A172 (cell line): ENCODE measurements around the gene TINAGL1. TPM values are rescaled to one million over a fixed set of nuclear protein-coding genes. Genes with fewer than 3 reads are reported as not detected.

Source experiments
- DNase-seq: peaks from one replicate; pipeline ENCODE4 v3.0.0-alpha.2; 2015; ENCODE audit warnings: low spot score
- total RNA-seq: library from RNA; depleted of rRNA; stranded (reverse); fragments of >200 nt; shearing (Covaris generic); gene quantifications from 2 replicates; pipeline ENCODE4 v1.2.3, GENCODE V29; 2014; rRNA removed

TINAGL1 gene
- total RNA-seq, 1 experiment from 2014 or later, result 178 TPM

DNA sequence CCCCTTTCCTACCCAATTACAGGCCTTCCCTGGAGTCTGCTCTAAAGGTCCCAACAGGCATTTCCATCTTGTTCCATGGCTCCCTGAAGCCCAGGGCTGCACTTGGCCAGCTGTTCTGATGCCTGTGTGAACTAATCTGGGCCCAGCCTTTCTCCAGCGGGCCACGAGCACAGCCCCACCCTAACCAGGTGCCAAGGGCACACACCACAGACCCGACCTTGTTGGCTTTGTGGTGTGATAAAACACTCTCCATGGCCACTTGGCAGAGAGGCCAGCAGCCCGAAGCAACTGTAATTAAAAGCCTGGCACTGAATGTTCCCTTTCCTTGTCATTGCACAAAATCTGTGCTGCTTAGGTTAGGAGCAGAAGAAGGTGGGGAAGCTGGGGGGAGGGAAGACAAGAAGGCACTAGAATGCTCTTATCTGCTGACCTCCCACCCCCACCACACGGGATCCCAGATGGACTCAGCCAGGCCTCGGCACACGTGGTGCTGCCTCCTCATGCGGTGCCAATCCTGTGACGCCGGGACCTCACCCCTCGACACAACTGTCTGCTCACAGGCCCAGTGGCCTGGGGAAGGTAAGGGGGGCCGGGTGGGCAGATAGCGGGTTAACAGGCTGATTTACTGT, 51.1 kb downstream of the TINAGL1 start:
- DNase-seq, result peak; percentile 67

DNA sequence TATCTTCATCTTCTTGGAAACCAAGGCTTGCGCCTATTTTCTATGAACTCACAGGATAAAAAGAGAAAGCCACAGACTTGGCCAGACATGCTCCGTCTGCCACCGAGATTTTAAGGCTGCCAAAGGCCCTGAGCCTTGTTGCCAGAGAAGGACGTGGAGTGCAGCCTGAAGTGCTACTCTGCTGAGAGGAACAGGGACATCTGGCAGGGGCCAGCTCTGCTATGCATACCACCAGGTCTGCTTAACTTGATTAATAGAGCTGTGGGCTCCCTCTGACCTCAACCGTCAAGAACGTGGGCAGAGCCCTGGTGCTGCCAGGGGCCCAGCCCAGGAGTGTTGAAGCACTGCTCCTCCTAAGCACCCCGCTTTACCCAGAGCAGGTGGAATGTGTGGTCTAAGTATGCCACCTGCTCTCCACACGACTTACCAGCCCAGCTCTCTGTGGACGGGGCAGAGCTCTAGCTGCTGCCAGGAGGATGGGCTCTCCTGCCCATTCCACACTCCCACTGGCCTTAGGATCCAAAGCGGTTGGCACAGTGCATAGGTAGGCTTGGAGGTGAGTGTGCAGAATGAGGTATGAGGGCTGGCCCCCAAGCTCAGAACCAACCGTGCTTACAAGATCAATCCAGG, 51.7 kb downstream of the TINAGL1 start:
- DNase-seq, result peak; percentile 53

DNA sequence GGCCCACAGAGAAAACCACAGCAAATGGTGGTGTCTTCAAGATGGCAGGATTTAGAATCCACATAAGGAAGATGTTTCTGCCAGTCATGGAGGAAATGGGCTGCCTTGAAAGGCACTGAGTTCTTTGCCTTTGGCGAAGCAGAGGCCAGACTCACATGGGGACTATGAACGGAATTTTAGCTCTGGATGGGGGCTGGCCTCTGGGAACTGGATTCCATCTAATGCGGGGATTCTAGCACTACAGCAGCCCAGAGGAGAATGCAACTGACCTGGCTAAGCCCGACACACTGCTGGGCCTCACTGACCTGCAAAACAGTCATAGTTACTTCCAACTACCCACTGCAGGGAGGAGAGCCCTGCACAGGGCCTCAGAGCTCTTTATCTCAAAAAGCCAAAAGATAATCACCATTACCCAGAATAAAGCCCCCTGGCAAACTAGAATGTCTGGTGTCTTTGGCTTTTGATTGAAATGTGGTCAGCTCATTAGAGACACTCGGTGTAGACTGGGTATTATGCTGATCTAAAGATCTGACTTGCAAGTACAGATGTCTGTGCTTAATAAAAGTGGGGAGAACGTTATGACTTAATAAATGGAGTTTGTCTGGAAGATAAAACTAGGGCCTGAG, 52.7 kb downstream of the TINAGL1 start:
- DNase-seq, result no peak

DNA sequence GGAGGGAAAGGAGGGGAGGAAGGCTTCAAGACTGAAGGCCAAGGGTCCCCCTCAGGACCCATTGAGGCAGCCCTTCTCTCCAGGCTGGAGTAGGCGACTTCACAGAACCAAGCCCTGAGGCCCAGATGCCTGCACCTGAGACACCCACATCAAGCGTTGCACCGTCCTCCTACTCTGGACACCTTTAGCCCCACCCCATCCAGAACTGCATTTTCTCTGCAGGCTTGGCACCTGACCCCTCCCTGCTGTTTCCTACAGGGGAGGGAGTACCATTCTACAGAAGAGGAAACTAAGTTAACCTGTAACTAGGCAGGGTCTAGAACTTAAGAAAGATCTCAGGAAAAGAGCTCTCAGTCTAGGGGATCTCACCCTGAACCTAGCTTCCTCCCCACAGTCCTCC, 56.3 kb downstream of the TINAGL1 start:
- DNase-seq, result no peak

DNA sequence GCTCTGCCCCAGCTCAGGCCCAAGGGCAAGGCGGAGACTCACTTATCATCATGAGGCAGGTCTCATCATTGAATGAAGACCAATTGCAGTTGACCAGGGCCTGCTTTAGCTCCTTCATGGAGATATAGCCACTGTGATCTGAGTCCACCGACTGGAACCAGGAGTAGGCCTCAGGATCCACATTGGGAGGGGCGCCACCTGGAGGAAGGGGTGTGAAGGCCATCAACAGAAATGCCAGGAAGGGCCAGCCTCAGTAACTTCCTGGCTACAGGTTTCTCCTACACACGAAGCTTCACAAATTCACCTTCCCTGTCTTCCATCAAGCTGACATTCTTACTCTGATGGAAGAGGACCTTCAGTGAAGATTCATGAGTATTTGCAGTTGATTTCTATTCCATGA, 56.8 kb downstream of the TINAGL1 start:
- no peak for DNase-seq

Other genes with a start within 250 kb of the TINAGL1 start
- gene FABP3, start 203.4 kb upstream of the TINAGL1 start, total RNA-seq, result 9.0 and 19.5 TPM in 2 replicates
- gene SERINC2, start 163.3 kb upstream of the TINAGL1 start, total RNA-seq, result 16.8 and 18.9 TPM in 2 replicates
- not detected in 2 replicates for gene HCRTR1, start 41.2 kb downstream of the TINAGL1 start, total RNA-seq
- 62.2 and 62.7 TPM in 2 replicates for gene PEF1, start 68.4 kb downstream of the TINAGL1 start, total RNA-seq
- gene COL16A1, start 127.5 kb downstream of the TINAGL1 start, total RNA-seq, result 12.7 and 26.2 TPM in 2 replicates
- 11.3 and 20.9 TPM in 2 replicates for gene ADGRB2, start 187.8 kb downstream of the TINAGL1 start, total RNA-seq
- 5.7 and 6.9 TPM in 2 replicates for gene SPOCD1, start 239.5 kb downstream of the TINAGL1 start, total RNA-seq